Stimulated activated CD8-positive, alpha-beta memory T cell treated with anti-CD3 and anti-CD28 coated beads, Interleukin-4, amount 100 ng/mL, for 48 hours (primary cell): ENCODE data around the gene CCDC43.
"Not testable (repeated sequence)": the region's sequence is repeated elsewhere in the genome, so short reads cannot be mapped to it uniquely, and the experiment has no call there.

Source experiments
- DNase-seq: peaks from one replicate; pipeline ENCODE4 v3.0.0-alpha.2; 2020

Gene CCDC43

GRCh38 chr17:44689477-44690217, at the start of gene CCDC43:
Gene CCDC43, minus strand, starts transcription at chr17:44689776. Its CDS starts 23 bp downstream, at chr17:44689753.
- DNase-seq, result peak; percentile 96

GRCh38 chr17:44738214-44738906, 48.8 kb upstream of the CCDC43 start:
- no peak for DNase-seq

- no peak for DNase-seq
Measured at GRCh38 chr17:44736551-44737240, 47.1 kb upstream of the CCDC43 start.

GRCh38 chr17:44734272-44734671, 44.7 kb upstream of the CCDC43 start:
- DNase-seq, result no peak

- no peak for DNase-seq
Measured at GRCh38 chr17:44733753-44734152, 44.2 kb upstream of the CCDC43 start.

GRCh38 chr17:44726121-44726520, 36.5 kb upstream of the CCDC43 start:
- DNase-seq, result not testable (repeated sequence)

GRCh38 chr17:44722254-44722653, 32.7 kb upstream of the CCDC43 start:
- DNase-seq, result no peak

GRCh38 chr17:44719444-44719843, 29.9 kb upstream of the CCDC43 start:
- no peak for DNase-seq

- DNase-seq, result peak; percentile 86
Measured at GRCh38 chr17:44708401-44709263, 19.1 kb upstream of the CCDC43 start, which contains the start of gene DBF4B. Gene DBF4B, plus strand, starts transcription at chr17:44708665. Its CDS starts 156 bp downstream, at chr17:44708821.

- DNase-seq, result no peak
Measured at GRCh38 chr17:44707755-44708400, 18.3 kb upstream of the CCDC43 start.

GRCh38 chr17:44700288-44700687, 10.7 kb upstream of the CCDC43 start:
- not testable (repeated sequence) for DNase-seq

GRCh38 chr17:44693609-44694008, 4.0 kb upstream of the CCDC43 start:
- no peak for DNase-seq

- DNase-seq, result not testable (repeated sequence)
Measured at GRCh38 chr17:44690746-44691306, 1.2 kb upstream of the CCDC43 start.

GRCh38 chr17:44688675-44689476, 700 bp downstream of the CCDC43 start:
- no peak for DNase-seq

GRCh38 chr17:44688200-44688599, 1.4 kb downstream of the CCDC43 start:
- DNase-seq, result no peak

GRCh38 chr17:44687756-44688155, 1.8 kb downstream of the CCDC43 start:
- DNase-seq, result no peak

- not testable (repeated sequence) for DNase-seq
Measured at GRCh38 chr17:44683303-44683702, 6.3 kb downstream of the CCDC43 start.

- DNase-seq, result no peak
Measured at GRCh38 chr17:44677136-44677535, 12.4 kb downstream of the CCDC43 start.

- DNase-seq, result no peak
Measured at GRCh38 chr17:44673893-44674292, 15.7 kb downstream of the CCDC43 start.

GRCh38 chr17:44672479-44673093, 17.0 kb downstream of the CCDC43 start:
- no peak for DNase-seq
